Right cardiac atrium (tissue), 5 donors: Measurements from ENCODE around the gene NGFR. TPM values are rescaled to one million over a fixed set of nuclear protein-coding genes. Genes with fewer than 3 reads are reported as not detected.
"Not testable (repeated sequence)": the region's sequence is repeated elsewhere in the genome, so short reads cannot be mapped to it uniquely, and the experiment has no call there.

Experiments
- ATAC-seq, 2 donors: fragments of 200-7000 bp; cut with Tn5 transposase; one replicate each; pipeline versions ENCODE4 v1.8.0 to v1.9.1; 2020; ENCODE audit warnings: moderate library complexity in 2 of 2, mild to moderate bottlenecking in 1 of 2
- DNase-seq, 3 donors: peaks; one replicate each; pipeline ENCODE4 v3.0.0-alpha.2; 2020
- H3K27ac ChIP-seq: one replicate; pipeline ENCODE4 v1.5.1; 2013; ENCODE audit warnings: mild to moderate bottlenecking, low read length, control low read depth, moderate library complexity
- H3K27me3 ChIP-seq: one replicate; pipeline ENCODE4 v1.6.1; 2013; ENCODE audit not compliant: control insufficient read depth, insufficient read depth
- H3K4me1 ChIP-seq: one replicate; pipeline ENCODE4 v1.6.1; 2013; ENCODE audit warnings: low read length; ENCODE audit not compliant: control insufficient read depth, insufficient read depth
- H3K4me3 ChIP-seq: one replicate; pipeline ENCODE4 v1.5.1; 2013; ENCODE audit warnings: low read length, control low read depth
- H3K9me3 ChIP-seq: one replicate; pipeline ENCODE4 v1.6.1; 2013; ENCODE audit warnings: low read length; ENCODE audit not compliant: control insufficient read depth
- WGBS: extraction: QIAGEN DNeasy Blood & Tissue Kit; methylation state at CpG from one replicate; pipeline ENCODE4 v1.1.7; 2013; 5-methylcytosine and 5-hydroxymethylcytosine counted together
- intact Hi-C, 4 donors: fragments of 100-400 bp; cut with DNase I; formaldehyde crosslinking; loops; one replicate each; pipeline versions ENCODE4 v1.11.0 to v1.14.0; 2022 to 2023
- polyA plus RNA-seq: library from polyadenylated mRNA; stranded (reverse); fragments of 200-250 nt; gene quantifications from one replicate; pipeline ENCODE4 v1.2.3, GENCODE V29; 2013
- total RNA-seq, 4 donors: library from RNA; stranded (reverse); fragmentation: NEBNext Ultra II Directional; extraction: Animal tissue kit (Norgen Biotek cat#: 25700); gene quantifications; one replicate each; pipeline ENCODE4 v1.2.1, GENCODE V29; 2021
- donor health status: healthy with polysubstance abuse.
- donor health status: DM: no; HTN: yes; CAD: no.
- donor health status: DM: no; HTN: no; CAD: no.
- donor health status: DM: no; HTN: yes; CAD: no; lungs with severe emphysema.
- donor health status: DM: yes; HTN: yes; CAD: no.

The NGFR gene
- total and polyA plus RNA-seq, 5 donors: 16.5 to 39.8 (median 25.3) TPM

GRCh38 chr17:49497148-49498028 lies 2.3 kb downstream of the NGFR start:
- DNase-seq (peak; percentile 77 to 92 (median 91)), ATAC-seq (peak; percentile 73 to 82)
- H3K9me3 ChIP-seq: no peaks in the 10 kb centered on the region
- intact Hi-C loops: loop anchor here (5.0 to 10.0 kb wide), 5 partner anchors 50 to 63 kb away; no protein-coding TSS in a partner anchor
- no peaks in the 10 kb centered on the region for H3K4me1 ChIP-seq
- WGBS: 1% methylated on average over 75 of the region's 75 CpGs
- no peaks in the 10 kb centered on the region for H3K27me3 ChIP-seq
- H3K4me3 ChIP-seq: peak overlapping the region; percentile 36
- H3K27ac ChIP-seq: no peak overlapping the region

GRCh38 chr17:49498029-49498615 lies 3.0 kb downstream of the NGFR start:
- 34% methylated on average over 12 of the region's 12 CpGs for whole genome bisulfite sequencing

GRCh38 chr17:49501496-49501895 lies 6.4 kb downstream of the NGFR start:
- H3K9me3 ChIP-seq: no peaks in the 10 kb centered on the region
- 72% methylated on average over 3 of the region's 3 CpGs for WGBS
- H3K4me3 ChIP-seq: no peak overlapping the region
- no peaks in the 10 kb centered on the region for H3K27me3 ChIP-seq
- no peak for ATAC-seq
- H3K27ac ChIP-seq: no peak overlapping the region
- H3K4me1 ChIP-seq: no peaks in the 10 kb centered on the region
- intact Hi-C loops: no loop called here
- DNase-seq: peak in 1 of 3 donors; percentile 23

More at GRCh38 chr17:49498029-49498615, 3.0 kb downstream of the NGFR start:
- DNase-seq (peak in 1 of 3 donors; percentile 10), ATAC-seq (no peak)
- no peaks in the 10 kb centered on the region for H3K9me3 ChIP-seq
- intact Hi-C loops: loop anchor here (5.0 to 10.0 kb wide), 5 partner anchors 49 to 63 kb away; no protein-coding TSS in a partner anchor
- peak overlapping the region; percentile 36 for H3K4me3 ChIP-seq
- H3K4me1 ChIP-seq: no peaks in the 10 kb centered on the region
- H3K27me3 ChIP-seq: no peaks in the 10 kb centered on the region
- no peak overlapping the region for H3K27ac ChIP-seq

GRCh38 chr17:49502254-49502653 lies 7.2 kb downstream of the NGFR start:
- DNase-seq: no peak
- ATAC-seq: no peak
- 56% methylated on average over 4 of the region's 4 CpGs for WGBS
- intact Hi-C loops: no loop called here
- Histone ChIP-seq H3K4me1 (no peaks in the 10 kb centered on the region), H3K9me3 (no peaks in the 10 kb centered on the region), H3K27me3 (no peaks in the 10 kb centered on the region), H3K4me3 (no peak overlapping the region), H3K27ac (no peak overlapping the region)

- H3K27me3 ChIP-seq, H3K9me3 ChIP-seq, H3K4me1 ChIP-seq, intact Hi-C loops, H3K27ac ChIP-seq, H3K4me3 ChIP-seq, ATAC-seq: not testable (repeated sequence)
- WGBS: 53% methylated on average over 5 of the region's 5 CpGs
- peak in 1 of 3 donors; percentile 17 for DNase-seq
Measured at GRCh38 chr17:49502680-49503079, 7.6 kb downstream of the NGFR start.

- H3K4me1 ChIP-seq: no peaks in the 10 kb centered on the region
- no peaks in the 10 kb centered on the region for H3K9me3 ChIP-seq
- no peak overlapping the region for H3K4me3 ChIP-seq
- ATAC-seq: no peak
- DNase-seq: no peak
- 76% methylated on average over 4 of the region's 4 CpGs for WGBS
- H3K27me3 ChIP-seq: no peaks in the 10 kb centered on the region
- intact Hi-C loops: no loop called here
- no peak overlapping the region for H3K27ac ChIP-seq
Measured at GRCh38 chr17:49504369-49504768, 9.3 kb downstream of the NGFR start.

GRCh38 chr17:49505854-49506253 lies 10.8 kb downstream of the NGFR start:
- Histone ChIP-seq H3K27me3 (no peaks in the 10 kb centered on the region), H3K4me1 (no peaks in the 10 kb centered on the region), H3K9me3 (no peaks in the 10 kb centered on the region), H3K4me3 (no peak overlapping the region), H3K27ac (no peak overlapping the region)
- DNase-seq (peak; percentile 57 to 88 (median 87)), ATAC-seq (peak; percentile 65 to 69)
- whole genome bisulfite sequencing: 39% methylated on average over 14 of the region's 14 CpGs
- intact Hi-C loops: no loop called here

GRCh38 chr17:49506282-49506681 lies 11.2 kb downstream of the NGFR start:
- H3K9me3 ChIP-seq: no peaks in the 10 kb centered on the region
- peak in 1 of 2 donors; percentile 4 for ATAC-seq
- no peak overlapping the region for H3K27ac ChIP-seq
- no peaks in the 10 kb centered on the region for H3K27me3 ChIP-seq
- H3K4me1 ChIP-seq: no peaks in the 10 kb centered on the region
- WGBS: 84% methylated on average over 57 of the region's 57 CpGs
- no peak for DNase-seq
- no peak overlapping the region for H3K4me3 ChIP-seq
- intact Hi-C loops: no loop called here

GRCh38 chr17:49508061-49508865 lies 13.2 kb downstream of the NGFR start:
- no peak for DNase-seq
- no peak for ATAC-seq
- H3K27ac ChIP-seq: no peak overlapping the region
- no peaks in the 10 kb centered on the region for H3K27me3 ChIP-seq
- H3K9me3 ChIP-seq: no peaks in the 10 kb centered on the region
- H3K4me1 ChIP-seq: no peaks in the 10 kb centered on the region
- H3K4me3 ChIP-seq: no peak overlapping the region
- intact Hi-C loops: no loop called here
- 41% methylated on average over 17 of the region's 17 CpGs for WGBS

- H3K27ac ChIP-seq: no peak overlapping the region
- DNase-seq (peak in 1 of 3 donors; percentile 60), ATAC-seq (no peak)
- no peaks in the 10 kb centered on the region for H3K9me3 ChIP-seq
- intact Hi-C loops: no loop called here
- no peaks in the 10 kb centered on the region for H3K27me3 ChIP-seq
- 75% methylated on average over 8 of the region's 8 CpGs for WGBS
- no peaks in the 10 kb centered on the region for H3K4me1 ChIP-seq
- no peak overlapping the region for H3K4me3 ChIP-seq
Measured at GRCh38 chr17:49508866-49509587, 13.9 kb downstream of the NGFR start.
